Stimulated activated CD4-positive, alpha-beta T cell treated with anti-CD3 and anti-CD28 coated beads, Interleukin-15, amount 100 ng/mL, for 48 hours (primary cell): ENCODE results near the gene PDXK.

Experiments
- DNase-seq, 2 donors: peaks; one replicate each; pipeline ENCODE4 v3.0.0-alpha.2; 2020; ENCODE audit warnings: low read depth in 2 of 2

The PDXK gene

DNA sequence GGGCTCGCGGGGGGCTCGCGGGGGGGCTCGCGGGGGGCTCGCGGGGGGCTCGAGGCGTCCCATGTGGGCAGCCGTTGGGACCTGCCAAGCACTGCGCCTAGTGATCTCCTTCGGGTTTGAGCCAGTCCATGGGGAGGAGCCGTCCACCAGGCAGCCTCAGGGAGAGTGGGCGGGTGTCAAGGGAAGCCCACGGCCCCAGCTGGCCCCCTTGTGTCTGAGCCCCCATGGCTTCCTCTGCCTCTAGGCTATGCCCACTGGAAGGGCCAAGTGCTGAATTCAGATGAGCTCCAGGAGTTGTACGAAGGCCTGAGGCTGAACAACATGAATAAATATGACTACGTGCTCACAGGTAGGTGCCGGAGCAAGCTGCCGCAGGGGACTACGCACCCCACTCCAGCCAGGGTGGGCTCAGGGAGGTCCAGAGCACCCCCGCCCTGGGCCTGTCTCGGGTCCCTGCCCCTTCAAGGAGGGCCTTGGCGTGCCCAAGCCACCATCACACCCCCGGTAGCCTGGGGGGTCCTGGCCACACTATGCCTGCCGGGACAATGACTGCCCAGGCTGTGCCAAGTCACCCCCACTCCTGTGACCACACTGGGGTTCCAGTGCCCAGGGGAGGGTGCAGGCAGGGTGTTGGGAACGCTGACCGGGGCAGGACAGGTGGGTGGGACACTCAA is 22.6 kb downstream of the PDXK start:
- no peak for DNase-seq

GRCh38 chr21:43743947-43744346 is 25.0 kb downstream of the PDXK start:
- DNase-seq = no peak

DNA sequence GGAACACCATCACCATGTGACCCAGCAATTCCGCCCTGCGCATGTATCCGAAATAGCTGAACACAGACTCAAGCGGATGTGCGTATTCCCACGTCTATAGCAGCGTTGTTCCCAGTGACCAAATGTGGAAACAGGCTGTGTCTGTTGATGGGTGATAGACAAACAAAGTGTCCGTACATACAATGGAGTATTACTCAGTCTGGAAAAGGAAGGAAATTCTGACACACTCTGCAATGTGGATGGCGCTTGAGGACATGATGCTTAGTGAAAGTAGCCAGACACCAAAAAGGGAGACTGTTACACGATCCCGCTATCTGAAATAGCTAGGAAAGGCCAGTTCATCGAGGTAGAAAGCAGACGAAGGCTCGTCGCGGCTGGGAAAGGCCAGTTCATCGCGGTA is 25.8 kb downstream of the PDXK start:
- no peak for DNase-seq

DNA sequence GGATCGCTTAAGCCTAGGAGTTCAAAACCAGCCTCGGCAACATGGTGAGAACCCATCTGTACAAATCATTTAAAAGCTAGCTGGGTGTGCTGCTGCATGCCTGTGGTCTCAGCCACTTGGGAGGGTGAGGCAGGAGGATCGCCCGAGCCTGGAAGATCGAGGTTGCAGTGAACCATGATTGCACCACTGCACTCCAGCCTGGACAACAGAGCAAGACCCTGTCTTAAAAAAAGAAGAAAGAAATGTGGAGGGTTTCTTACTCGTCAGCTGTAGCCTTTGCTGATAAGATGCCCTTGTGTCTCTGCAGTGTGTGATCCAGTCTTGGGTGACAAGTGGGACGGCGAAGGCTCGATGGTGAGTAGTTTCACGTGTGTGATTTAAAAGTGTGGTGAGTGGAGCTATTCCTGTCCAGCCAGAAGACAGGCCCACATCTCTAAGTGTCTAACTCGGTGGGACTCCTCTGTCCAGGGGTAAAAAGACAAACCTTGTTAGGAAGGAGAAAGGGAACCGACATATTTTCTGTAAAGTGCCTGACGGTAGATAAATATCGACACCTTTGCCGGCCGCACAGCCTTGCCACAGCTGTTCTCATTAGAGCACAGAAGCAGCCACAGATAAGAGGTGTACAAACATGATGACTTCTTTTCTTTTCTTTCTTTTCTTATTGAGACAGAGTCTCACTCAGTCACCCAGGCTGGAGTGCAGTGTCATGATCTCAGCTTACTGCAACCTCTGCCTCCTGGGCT is 27.0 kb downstream of the PDXK start:
- DNase-seq = no peak

DNA sequence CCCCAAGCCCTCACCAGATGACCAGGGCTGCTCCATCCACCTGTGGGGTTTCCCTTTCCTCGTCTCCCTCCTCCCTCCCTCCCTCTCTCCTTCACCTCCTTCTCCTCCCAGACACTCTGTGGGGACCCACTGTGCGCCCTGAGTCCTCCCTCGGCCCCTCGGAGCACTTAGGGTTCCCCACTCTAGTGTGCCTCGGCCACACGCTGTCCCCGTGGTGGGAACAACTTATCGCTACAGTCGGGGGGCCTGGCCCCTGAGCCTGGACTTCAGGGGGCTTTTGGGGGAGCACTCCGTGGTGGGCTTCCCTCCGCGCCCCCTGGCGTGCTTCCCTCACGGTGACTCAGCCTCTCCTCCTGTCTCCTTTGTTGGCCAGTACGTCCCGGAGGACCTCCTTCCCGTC is 29.7 kb downstream of the PDXK start:
- DNase-seq = no peak

DNA sequence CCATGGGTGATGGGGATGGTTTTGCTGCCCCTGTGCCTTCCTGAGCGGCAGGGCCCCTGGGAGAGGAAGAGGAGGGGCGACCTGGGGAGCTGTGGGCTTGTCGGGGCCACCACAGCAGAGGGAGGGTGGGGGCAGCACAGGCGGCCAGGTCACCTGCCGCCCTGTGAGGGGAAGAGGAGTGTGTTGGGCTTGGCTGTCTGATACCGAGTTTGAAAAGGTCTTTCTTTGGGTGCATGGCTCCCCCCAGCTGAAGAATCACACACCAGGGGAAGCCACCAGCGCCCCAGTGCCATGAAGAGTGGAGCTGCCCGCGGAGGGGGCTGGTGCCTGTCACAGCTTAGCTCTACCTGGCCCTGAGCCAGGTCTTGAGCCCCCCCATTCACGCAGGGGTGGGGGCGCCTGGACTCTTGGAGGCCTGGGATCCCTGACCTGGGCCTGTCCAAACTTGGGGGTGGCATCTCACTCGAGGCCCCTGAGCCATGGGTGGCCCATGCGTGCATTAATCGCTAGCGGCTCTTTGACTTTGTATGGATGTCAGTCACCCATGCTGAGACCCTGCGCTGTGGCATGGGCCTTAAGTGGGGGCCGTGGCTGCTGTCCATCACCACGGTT is 30.8 kb downstream of the PDXK start:
- no peak for DNase-seq

GRCh38 chr21:43750339-43751033 is 31.6 kb downstream of the PDXK start:
- DNase-seq = no peak

DNA sequence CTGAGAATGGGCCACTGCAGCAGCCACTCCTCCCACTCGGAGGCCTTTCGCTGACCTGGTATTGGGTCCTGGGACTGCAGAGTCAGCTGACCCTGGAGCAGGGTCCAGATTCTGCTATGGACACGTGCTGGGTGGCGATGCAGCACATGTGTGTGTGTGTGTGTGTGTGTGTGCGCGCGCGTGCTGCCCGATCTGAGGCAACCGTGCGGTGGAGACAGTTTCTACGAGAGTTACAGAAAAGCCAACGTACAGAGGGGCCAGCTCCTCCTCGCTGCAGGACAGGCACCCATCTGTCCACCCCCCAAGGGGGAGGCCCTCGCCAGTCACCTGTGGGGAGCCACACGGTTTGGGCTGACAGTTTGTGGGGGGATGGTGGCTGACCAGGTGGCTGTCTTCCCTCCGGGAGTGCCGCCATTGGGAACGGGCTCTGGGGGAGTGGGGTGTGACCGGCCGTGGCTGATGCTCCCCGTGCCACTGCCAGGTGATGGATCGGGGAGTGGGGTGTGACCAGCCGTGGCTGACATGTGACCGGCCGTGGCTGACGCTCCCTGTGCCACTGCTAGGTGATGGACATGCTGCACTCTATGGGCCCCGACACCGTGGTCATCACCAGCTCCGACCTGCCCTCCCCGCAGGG is 33.1 kb downstream of the PDXK start:
- DNase-seq = no peak

DNA sequence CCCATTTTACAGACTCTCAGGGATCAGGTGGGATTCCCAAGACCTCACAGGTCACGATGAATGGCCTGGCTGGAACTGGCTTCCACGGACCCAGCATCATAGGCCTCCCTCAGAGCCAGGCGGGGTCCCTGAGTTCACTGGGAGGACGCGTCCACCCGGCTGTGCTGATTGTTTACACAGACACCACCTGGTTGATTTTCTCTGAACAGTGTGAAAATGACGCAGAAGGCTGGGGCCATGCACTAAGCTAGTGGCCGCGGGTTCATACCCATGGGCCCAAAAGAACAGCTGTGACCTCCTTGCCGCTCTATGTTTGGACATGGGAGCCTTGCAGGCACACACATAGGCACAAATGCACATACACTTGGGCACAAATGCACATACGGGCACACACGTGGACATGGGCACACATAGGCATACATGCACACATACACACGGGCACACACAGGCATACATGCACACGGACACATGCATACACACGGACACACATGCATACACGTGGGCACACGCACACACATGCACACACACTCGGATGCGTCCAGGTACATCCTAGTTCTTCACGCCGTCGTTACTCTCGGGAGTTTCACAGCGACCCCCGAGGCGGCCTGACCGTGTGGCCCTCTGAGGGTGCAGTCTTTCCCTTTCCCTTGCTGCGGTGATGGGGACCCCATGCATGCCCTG is 34.0 kb downstream of the PDXK start:
- DNase-seq = no peak

- DNase-seq = no peak
Measured at GRCh38 chr21:43753439-43753799, 34.5 kb downstream of the PDXK start.

DNA sequence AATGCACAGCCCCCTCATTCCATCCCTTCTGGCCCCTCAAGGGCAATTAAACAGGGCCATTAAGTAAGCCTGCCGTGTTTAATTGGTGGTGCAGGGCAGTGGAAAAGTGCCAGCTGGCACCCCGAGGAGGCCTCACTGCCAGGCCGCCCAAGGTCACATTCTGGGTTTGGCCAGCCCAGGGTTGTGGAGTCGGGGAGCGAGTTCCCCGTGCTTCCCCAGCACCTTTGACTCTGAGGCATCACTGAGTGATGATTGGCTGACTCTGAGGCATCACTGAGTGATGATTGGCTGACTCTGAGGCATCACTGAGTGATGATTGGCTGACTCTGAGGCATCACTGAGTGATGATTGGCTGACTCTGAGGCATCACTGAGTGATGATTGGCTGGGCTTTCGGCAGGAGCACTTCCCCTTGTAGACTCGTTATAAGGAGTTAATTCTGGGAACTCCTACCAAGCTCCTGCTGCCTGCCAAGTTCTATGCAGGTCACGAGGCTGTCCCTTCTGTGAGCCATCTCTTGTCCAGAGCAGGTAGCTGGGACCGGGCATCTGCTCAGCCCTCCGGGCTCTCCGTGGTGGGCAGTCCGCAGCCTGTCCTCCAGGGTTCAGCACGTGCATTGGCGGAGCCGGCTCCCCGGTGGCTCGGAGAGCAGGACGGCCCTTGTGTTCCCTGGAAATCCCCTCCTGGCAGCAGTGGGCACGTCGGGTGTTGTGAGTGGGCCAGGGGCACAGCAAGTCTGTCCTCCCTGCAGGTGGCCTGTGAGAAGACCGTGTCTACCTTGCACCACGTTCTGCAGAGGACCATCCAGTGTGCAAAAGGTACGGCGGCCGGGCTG is 36.2 kb downstream of the PDXK start:
- DNase-seq = no peak

DNA sequence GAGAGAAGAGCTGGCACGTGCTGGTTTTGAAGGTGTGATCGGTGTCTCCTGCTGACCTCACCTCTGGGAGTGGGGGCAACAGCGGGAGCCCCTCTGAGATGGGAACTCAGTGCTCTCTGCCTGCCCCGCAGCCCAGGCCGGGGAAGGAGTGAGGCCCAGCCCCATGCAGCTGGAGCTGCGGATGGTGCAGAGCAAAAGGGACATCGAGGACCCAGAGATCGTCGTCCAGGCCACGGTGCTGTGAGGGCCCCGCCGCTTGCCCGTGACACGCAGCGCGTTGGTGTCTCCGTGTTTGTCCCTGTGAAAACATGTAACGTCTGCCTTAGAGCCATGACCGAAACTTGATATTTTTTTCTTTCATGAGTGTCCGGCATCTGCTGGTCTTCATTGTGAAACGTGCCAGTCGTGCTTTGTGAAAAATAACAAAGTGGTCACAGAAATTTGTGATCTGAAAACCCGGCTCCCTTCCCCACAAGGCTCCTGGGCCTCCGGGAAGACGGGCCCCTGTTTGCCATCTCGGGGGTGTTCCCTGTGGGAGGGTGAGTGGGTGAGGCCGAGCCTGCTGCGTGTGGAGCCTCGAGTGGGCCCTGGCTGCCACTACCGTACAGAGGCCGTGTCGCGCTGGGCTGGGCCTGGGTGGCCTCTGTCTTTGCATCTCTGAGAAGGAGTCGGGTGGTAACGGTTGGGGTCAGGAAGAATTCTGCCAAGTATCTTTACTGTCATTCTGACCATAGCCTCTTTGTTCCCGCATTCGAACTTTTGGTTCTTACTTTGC is 37.1 kb downstream of the PDXK start:
- DNase-seq = no peak

DNA sequence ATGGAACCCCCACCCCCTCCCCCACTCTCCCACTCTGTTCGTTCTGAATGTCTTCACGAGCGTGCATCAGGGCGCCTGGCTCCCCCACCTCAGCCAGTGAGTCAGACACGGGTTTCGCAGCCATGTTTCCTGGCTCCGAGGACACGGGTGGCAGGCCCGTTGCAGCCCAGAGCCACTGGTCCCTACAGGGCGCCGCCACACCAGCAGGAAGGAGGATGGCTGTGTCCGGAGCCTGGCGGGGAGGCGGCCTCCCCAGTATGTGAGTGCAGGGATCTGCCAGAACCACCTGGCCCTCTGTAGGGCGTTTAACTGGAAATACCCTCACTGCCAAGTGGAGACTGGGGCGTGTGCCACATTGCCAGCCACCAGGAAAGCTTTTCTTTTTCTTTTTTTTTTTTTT is 38.7 kb downstream of the PDXK start:
- no peak for DNase-seq

GRCh38 chr21:43758111-43758641 is 39.2 kb downstream of the PDXK start:
- DNase-seq = no peak

DNA sequence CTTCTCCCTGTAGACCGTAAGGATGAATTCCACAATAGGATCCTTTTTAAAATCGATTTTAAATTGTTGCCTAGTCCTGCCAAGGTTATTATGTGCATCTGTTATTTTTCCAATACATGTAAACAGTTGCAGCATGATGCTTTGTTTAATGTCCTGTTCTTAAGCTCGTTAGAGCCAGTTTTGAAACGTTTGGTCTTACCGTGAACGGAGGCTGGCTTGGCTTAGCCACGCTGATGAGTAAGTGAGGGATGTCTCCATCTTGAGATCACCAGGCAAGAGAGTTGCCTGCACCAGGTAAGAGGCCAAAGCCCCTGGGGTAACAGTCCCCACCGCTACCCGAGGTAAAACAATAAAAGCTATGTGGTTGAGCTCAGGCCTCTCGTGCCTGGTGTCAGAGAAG is 39.9 kb downstream of the PDXK start:
- DNase-seq = no peak

DNA sequence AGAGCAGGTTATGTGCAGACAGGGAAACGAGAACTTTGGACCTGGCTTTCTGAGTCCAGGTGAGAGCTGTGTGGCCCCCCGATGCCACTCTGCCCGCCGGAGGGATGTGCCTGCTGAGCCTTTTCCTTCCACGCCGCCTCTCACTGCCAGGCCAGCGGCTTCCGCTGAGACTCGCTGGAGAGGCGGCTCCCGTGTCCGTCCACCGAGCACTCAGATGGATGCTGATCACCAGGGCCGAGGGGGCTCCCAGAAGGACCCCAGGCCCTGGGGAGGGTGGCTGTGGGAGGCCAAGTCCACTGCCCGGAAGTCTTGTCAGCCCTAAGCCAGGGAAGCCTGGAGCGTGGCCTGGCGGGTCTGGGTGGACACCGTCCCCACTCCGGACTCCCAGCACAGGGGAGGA is 40.7 kb downstream of the PDXK start:
- no peak for DNase-seq

- DNase-seq = no peak
Measured at GRCh38 chr21:43760391-43760958, 41.5 kb downstream of the PDXK start.

GRCh38 chr21:43761886-43762285 is 43.0 kb downstream of the PDXK start:
- DNase-seq = no peak
